ENCODE results near the gene C3orf20.
"Not testable (repeated sequence)": the region's sequence is repeated elsewhere in the genome, so short reads cannot be mapped to it uniquely, and the experiment has no call there.

Gene C3orf20

DNA sequence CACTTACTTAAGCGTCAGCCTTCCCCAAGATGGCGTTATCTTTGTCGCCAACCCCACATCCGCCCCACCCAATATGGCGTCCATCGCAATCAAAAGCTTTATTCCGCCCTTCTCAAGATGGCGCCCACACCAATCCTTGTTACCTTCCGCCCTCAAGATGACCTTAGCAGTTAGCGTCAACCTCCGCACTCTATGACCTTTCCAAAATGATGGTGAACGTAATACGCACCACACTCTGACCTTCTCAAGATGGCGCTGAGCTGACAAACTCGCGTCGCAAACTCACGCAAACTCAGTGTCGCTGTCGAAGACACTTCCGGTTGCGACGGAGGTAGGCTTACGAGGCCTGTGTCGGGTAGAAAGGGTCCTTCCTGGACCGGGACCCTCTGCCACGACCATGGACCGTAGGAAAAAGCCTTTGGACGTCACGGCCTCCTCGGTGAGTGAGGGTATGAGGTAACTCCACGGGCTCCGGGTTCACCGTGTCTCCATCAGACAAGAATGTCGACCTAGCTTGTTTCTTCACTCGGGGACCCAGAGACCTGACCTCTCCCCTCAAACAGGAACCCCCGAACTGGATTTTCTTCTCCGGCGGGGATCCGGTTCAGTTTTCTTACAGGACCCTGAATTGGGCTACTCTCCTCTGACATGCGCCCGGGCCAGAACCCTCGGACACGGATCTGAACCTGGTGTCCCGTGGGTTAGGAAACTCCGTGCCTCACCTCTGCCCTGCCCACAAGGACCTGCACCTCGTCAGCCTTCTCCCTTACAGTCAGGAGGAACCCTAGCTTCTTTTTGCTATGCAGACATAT, 23.3 kb upstream of the C3orf20 start, which contains the start of gene CCDC174:
Gene CCDC174, plus strand, starts transcription at position 323 of the 812 bp plus-strand sequence. Its CDS starts 75 bp downstream, at position 398.
- DNase-seq: peak; percentile 87

DNA sequence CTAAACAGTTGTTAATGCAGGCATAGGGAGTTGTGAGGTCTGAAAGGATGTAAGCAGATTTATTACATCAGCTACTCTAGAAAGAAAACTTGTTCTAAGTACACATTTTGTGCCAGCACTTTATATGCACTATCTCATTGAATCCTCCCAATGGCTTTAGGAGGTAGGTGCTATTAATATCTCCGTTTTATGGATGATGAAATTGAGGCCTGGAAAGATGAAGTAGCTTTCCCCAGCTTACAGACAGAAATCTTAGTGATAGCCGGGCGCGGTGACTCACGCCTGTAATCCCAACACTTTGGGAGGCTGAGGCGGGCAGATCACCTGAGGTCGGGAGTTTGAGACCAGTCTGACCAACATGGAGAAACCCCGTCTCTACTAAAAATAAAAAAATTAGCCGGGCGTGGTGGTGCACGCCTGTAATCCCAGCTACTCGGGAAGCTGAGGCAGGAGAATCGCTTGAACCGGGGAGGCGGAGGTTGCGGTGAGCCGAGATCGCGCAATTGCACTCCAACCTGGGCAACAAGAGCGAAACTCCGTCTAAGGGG, 22.5 kb upstream of the C3orf20 start:
- DNase-seq: not testable (repeated sequence)

DNA sequence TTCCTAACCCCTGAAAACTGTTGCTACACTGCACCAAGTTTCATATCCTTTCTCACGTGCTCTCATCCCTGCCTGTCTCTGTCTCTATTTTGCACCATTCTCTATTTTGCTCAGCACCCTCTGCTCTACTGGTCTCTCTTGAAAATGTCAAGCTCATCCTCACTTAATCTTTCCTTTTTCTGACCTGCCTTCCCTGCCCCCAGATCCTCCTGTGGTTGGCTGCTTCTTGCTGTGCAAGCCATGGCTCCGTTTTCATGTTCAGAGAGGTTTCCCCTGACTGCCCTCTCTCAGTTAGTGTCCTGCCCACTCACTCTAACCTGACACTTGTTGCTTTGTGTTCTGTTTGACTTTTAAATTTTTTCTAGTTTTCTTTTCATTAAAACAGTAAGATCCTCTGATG, 17.4 kb upstream of the C3orf20 start:
- DNase-seq: no peak

DNA sequence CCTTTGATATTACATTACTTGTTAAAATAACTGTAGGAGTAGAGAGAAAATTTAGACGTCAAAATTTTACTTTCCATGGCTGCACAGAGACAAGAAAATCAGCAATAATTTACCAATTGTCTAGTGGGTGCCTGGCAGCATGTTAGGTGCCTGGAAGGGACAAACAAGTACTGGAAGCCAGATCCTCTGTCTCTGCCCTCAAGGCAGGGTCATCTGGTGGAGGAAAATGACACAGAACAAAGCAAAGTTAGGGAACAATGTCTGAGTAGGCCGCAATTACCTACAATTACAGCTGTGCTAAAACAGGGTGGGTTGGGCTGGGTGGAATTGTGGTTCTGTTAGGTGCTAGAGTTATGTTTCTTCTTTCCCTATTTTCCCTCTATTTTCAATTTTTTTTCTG, 16.0 kb upstream of the C3orf20 start:
- DNase-seq: no peak

GRCh38 chr3:14660942-14661341, 14.0 kb upstream of the C3orf20 start:
- DNase-seq: no peak

DNA sequence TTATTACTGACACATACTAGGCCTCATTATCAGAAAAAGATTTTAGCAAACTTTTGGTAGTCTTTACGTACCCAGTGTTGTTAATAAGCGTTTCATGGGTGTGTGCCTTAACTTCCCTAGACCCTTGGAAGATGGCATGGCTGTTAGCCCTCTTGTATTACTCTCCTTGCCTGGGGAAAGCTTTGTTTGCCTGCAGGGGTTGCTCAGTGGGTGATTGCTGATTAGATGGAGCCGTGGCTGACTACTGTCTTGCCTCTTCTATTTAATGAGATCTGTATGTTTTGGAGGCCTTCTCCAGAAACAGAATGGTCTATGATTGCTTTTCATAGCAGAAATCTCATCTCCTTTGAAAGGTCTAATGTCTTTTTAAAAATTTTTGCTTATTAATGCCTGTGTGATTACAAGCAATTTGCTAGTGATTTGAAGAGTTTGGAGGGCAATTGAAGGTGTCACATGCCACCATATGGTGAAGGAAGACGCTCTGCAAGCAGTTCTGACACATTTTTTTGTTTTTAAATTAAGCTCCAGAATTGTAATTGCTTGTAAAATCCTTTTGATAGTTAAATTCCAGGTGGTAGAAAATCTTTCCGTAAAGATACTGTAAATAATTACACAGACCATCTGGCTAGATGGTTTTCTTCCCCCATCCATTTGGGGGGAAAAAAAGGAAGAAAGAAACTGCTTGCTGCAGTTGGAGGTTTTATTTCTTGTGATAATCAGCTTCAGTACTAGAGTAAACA, 11.4 kb upstream of the C3orf20 start:
- DNase-seq: no peak

- DNase-seq: no peak
Measured at GRCh38 chr3:14664170-14664569, 10.8 kb upstream of the C3orf20 start.

GRCh38 chr3:14672588-14672987, 2.4 kb upstream of the C3orf20 start:
- no peak for DNase-seq

DNA sequence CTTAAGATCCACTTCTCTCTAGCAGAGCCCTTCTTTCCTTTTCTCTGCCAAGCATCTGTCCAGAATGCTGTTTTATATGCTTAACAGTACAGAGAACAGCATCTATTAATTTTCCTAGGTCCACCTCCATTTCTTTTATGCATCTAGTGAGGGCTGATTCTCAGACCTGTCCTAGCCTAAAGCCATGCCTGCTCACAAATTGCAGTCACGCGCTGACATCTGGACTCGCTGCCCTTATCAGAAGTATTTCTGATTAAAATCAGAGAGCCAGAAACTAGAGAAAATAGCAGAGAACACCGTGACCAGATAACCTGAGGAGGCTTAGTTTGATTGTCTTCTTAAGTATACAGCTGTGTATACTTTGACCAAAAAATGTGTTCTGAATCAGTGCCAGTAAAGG, 1.9 kb downstream of the C3orf20 start:
- no peak for DNase-seq

GRCh38 chr3:14678015-14678503, 3.1 kb downstream of the C3orf20 start:
- DNase-seq: no peak

GRCh38 chr3:14680115-14680514, 5.2 kb downstream of the C3orf20 start:
- no peak for DNase-seq

DNA sequence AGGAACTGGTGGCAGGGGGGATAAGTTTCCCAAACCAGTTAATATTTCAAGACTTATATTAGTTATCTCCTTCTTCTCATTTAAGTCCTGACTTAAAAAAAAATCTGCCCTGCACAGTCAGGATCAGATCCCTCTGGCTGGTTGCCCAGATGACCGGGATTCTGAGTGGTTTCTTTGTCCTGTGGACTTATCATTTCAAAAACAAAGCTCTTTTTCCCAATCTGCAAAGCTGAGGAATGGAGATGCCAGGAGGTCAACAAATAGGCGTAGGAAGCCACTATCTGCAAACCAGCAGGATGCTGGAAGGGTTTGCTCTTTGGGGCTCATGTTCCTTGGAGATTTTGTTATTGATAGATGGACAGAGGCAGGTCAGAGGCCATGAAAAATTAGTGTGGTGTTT, 5.8 kb downstream of the C3orf20 start:
- DNase-seq: no peak

- DNase-seq: no peak
Measured at GRCh38 chr3:14684447-14684846, 9.5 kb downstream of the C3orf20 start.

- DNase-seq: no peak
Measured at GRCh38 chr3:14685179-14685578, 10.2 kb downstream of the C3orf20 start.

GRCh38 chr3:14687360-14687759, 12.4 kb downstream of the C3orf20 start:
- DNase-seq: no peak

- DNase-seq: no peak
Measured at GRCh38 chr3:14688525-14688924, 13.6 kb downstream of the C3orf20 start.

DNA sequence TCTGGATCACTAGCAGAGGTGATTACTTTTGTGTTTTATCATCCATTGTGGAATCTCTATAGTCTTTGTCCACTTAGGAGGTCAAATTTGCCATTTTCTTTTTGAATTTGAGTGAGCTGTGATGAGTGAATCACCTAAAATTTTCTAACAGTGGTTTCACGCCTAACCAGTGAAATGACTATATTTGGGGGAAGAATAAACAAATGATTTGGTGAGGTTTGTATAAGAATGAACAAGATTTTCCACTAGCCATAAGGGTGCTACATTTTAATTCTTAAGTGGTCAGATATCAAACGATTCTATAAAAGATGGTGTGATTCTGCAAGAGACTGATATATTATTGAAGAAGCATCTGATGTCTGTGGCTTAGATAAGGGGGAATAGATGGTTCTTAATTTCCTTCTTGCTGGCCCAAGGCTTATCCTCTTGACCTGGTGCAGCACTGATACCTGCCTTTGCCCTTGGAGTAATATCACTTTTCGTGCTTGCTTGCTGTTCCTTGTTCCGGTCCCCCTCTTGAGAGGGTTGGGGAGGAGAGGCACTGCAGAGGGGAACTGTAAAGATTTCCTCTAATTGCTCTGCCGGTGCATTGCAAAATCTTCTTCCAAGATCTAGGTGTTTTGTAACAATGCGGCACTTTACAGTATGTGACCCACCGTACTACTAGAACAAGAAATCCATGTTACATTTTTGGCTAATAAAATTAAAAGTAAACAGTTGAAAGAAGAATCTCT, 14.5 kb downstream of the C3orf20 start:
- no peak for DNase-seq

GRCh38 chr3:14691239-14691638, 16.3 kb downstream of the C3orf20 start:
- no peak for DNase-seq

GRCh38 chr3:14691719-14692118, 16.8 kb downstream of the C3orf20 start:
- no peak for DNase-seq

- DNase-seq: no peak
Measured at GRCh38 chr3:14698601-14699244, 23.8 kb downstream of the C3orf20 start.

GRCh38 chr3:14699643-14700042, 24.7 kb downstream of the C3orf20 start:
- DNase-seq: no peak

DNA sequence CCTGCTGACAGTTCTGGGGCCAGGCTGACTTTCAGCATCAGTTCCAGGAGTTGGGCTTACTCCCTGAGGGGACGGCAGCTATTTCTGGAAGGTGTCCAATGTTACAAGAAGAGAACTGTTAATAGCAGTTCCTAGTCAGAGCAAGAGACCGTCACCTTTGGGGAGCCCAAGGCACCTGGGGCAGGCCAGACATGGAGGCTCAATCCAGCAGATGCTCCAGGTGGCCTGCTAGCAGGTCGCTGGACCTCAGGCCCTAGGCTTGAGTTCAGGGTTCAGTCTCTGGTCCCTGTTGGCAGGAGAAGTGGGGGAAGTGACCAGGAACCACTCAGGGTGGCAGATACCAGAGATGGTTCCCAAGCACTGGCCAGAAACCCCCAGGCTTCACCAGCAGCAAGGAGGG, 25.9 kb downstream of the C3orf20 start:
- DNase-seq: no peak

- no peak for DNase-seq
Measured at GRCh38 chr3:14701676-14702075, 26.7 kb downstream of the C3orf20 start.

All from NCI-H748 treated with DMSO at 0.1 percent for 48 hours (cell line).